Cardiac atrium fibroblast (primary cell): ENCODE data around the gene IARS2. TPM values are rescaled to one million over a fixed set of nuclear protein-coding genes. Genes with fewer than 3 reads are reported as not detected.

Source experiments
- total RNA-seq: library from RNA; depleted of rRNA; stranded (reverse); fragments of >200 nt; gene quantifications from 2 replicates; pipeline ENCODE4 v1.2.3, GENCODE V29; 2015

The IARS2 gene
- 67.0 and 71.6 TPM in 2 replicates for total RNA-seq

GRCh38 chr1:220094016-220094911 lies at the start of gene IARS2:
Gene IARS2 (plus strand): TSS chr1:220094132. CDS start chr1:220094217, 85 bp downstream.

DNA sequence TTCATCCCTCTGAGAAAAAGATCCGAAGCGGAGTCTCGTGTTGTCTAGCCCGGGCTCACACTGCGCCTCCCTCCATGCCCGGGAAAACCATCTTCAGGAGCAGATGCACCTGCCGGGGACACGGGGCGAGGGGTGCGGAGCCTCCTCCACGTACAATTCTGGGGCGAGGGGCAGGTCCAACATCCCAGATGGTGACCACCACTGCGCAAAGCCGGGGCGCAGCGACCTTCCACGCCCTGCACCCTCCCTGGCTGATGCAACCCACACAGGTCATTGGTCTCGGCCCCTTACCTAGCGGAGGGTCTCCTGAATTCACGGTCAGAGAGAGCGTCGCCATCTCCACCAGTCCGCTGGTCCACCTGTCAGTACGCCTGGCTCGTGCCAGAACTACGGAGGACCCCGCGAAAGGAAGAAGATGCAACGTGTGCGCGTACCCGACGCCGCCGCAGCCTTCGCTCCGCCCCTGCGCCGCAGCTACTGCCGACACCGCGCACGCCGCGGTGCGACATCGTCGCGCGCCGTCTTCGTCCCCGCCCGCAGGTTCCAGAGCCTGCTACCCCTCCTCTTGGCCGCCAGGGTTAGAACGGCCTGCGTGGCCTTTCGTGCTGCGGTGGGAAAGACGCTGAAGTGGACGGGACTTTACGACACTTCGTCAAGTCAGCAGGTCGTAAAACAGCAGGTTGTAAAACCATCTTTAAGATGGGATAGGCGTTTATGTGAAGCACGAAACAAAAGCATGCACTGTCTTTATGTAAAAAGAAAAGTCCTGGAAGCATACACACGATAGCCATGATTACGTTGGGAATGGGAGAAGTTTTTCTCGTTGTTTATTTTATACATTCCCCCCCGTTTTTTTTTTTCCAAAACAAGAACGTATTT lies 47.6 kb upstream of the IARS2 start, which contains the start of gene EPRS1:
TSS of gene EPRS1 (minus strand) at position 454 of the 879 bp plus-strand sequence. CDS start at position 337, 117 bp downstream.

DNA sequence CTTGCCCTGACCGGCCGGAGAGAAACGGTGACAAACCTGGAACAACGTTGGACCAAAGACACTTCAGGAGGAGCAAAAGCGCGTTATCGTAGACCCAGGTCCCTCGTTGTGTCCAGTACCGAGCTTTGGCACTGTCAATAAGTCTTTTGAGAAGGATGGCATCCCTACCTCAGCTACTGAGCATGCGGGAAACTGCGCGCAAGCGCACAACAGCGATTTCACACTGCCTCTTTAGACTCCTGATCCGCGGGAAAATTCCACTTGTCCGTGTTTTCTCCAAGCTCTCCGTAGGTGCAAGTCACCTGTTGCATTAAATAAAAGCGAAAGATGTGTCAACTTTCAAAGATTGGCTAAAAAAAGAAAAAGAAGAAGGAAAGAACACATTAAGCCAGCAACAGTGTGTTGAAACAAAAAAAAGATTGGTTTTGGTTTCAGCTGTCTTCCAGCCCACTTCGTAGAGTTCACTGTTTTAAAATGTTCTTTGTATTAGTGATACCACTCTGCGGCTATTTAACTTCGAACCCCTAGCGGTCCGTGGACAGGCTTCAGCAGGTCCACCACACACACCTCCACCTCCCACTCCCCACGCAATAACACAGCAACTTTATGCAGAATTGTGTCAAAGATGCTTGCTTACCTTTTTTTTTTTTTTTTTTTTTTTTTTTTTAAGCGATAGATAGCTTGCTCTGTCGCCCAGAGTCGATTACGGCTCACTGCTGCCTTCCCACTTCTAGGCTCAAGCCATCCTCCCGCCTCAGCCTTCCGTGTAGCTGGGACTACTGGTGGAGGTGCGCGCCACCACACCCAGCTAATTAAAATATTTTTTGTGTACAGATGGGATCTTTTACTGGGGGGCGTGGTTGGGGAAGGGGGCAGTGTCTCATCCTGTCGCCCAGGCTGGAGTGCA lies 4.0 kb upstream of the IARS2 start, which contains the start of gene BPNT1:
TSS of gene BPNT1 (minus strand) at position 139 of the 907 bp plus-strand sequence. CDS start 9,942 bp downstream, outside the sequence.

Other genes with a start within 250 kb of the IARS2 start
- gene SLC30A10, start 165.6 kb upstream of the IARS2 start, total RNA-seq: not detected in 2 replicates
- gene EPRS1, start 47.6 kb upstream of the IARS2 start, total RNA-seq: 84.8 and 87.0 TPM in 2 replicates
- 22.6 and 25.4 TPM in 2 replicates for gene BPNT1, start 4.3 kb upstream of the IARS2 start, total RNA-seq
- 13.7 and 41.8 TPM in 2 replicates for gene RAB3GAP2, start 178.3 kb downstream of the IARS2 start, total RNA-seq